H1 (cell line): ENCODE measurements around the gene FOXO6. TPM values are rescaled to one million over a fixed set of nuclear protein-coding genes. Genes with fewer than 3 reads are reported as not detected.

Source experiments
- CTCF ChIA-PET: fragments of 300-600 bp; sonication (Branson Sonifier 250); formaldehyde crosslinking; loops from one replicate; lab custom pipeline; 2021; ENCODE audit not compliant: partially characterized antibody; lab: Charles Lee
- POLR2A ChIA-PET: fragments of 300-600 bp; sonication (Branson Sonifier 250); formaldehyde crosslinking; loops from one replicate; lab custom pipeline; 2021; ENCODE audit warnings: inconsistent platforms; ENCODE audit not compliant: partially characterized antibody; lab: Charles Lee
- DNase-seq, 2 experiments: peaks; one replicate each; pipeline versions ENCODE4 v3.0.0 to v3.0.0-alpha.2; 2010 to 2022; ENCODE audit warnings: low spot score in 2 of 2, low read depth in 1 of 2, mixed read lengths in 1 of 2
- FAIRE-seq: peaks from 2 replicates; lab custom pipeline; 2011; peaks lifted over from hg19 to GRCh38; lab: Jason Lieb, UNC
- H2AFZ ChIP-seq: 2 replicates; pipeline ENCODE4 v1.8.1; 2012; ENCODE audit warnings: low read length, inconsistent platforms
- H2AK5ac ChIP-seq: 2 replicates; pipeline ENCODE4 v1.6.1; 2013; ENCODE audit warnings: low read depth, low read length
- H2BK120ac ChIP-seq: replicated peaks from 2 replicates; pipeline ENCODE3; 2013; ENCODE audit warnings: low read depth, low read length, inconsistent platforms
- H2BK12ac ChIP-seq: 2 replicates; pipeline ENCODE4 v1.6.1; 2013; ENCODE audit warnings: low read depth, low read length
- H2BK15ac ChIP-seq: 2 replicates; pipeline ENCODE4 v1.6.1; 2013; ENCODE audit warnings: low read length
- H2BK20ac ChIP-seq: 2 replicates; pipeline ENCODE4 v1.6.1; 2013; ENCODE audit warnings: low read length
- H2BK5ac ChIP-seq: 2 replicates; pipeline ENCODE4 v1.6.1; 2013; ENCODE audit warnings: low read depth, low read length
- H3K14ac ChIP-seq: 2 replicates; pipeline ENCODE4 v1.6.1; 2013; ENCODE audit warnings: inconsistent platforms; ENCODE audit not compliant: insufficient read length
- H3K18ac ChIP-seq: 2 replicates; pipeline ENCODE4 v1.6.1; 2013; ENCODE audit warnings: low read length; ENCODE audit errors: extremely low read depth
- H3K23ac ChIP-seq: 2 replicates; pipeline ENCODE4 v1.6.1; 2013; ENCODE audit warnings: inconsistent platforms; ENCODE audit not compliant: insufficient read length
- H3K23me2 ChIP-seq: 2 replicates; pipeline ENCODE4 v1.6.1; 2013; ENCODE audit warnings: low read depth, low read length
- H3K27ac ChIP-seq: 2 replicates; pipeline ENCODE4 v1.6.1; 2011; ENCODE audit warnings: low read depth, low read length, inconsistent platforms
- H3K27me3 ChIP-seq, 4 experiments: replicated peaks in 1 of 4; 1 replicate in 1 of 4; 2 replicates in 3 of 4; pipeline versions ENCODE4 v1.6.1 to v1.8.1; 2011 to 2013; ENCODE audit warnings: low read length in 3 of 4, mild to moderate bottlenecking in 3 of 4, inconsistent platforms in 2 of 4, mixed read lengths in 2 of 4, moderate library complexity in 1 of 4; ENCODE audit not compliant: control insufficient read depth in 3 of 4, insufficient read depth in 3 of 4; ENCODE audit errors: extremely low read depth in 1 of 4
- H3K36me3 ChIP-seq, 4 experiments: 2 replicates each; pipeline versions ENCODE4 v1.6.1 to v1.8.1; 2011 to 2013; ENCODE audit warnings: mild to moderate bottlenecking in 4 of 4, low read length in 3 of 4, moderate library complexity in 2 of 4, control low read depth in 1 of 4, inconsistent platforms in 1 of 4; ENCODE audit not compliant: insufficient read depth in 4 of 4, control insufficient read depth in 2 of 4
- H3K4ac ChIP-seq: replicated peaks from 2 replicates; pipeline ENCODE3; 2013; ENCODE audit warnings: low read length, low read depth, mixed read lengths, inconsistent platforms; ENCODE audit not compliant: insufficient read length
- H3K4me1 ChIP-seq, 4 experiments: replicated peaks in 1 of 4; 1 replicate in 1 of 4; 2 replicates in 3 of 4; pipeline versions ENCODE4 v1.6.1 to v1.8.1; 2011 to 2013; ENCODE audit warnings: low read length in 3 of 4, inconsistent platforms in 2 of 4, mixed read lengths in 1 of 4; ENCODE audit not compliant: insufficient read depth in 4 of 4, control insufficient read depth in 3 of 4
- H3K4me2 ChIP-seq, 2 experiments: 2 replicates each; pipeline versions ENCODE4 v1.6.1 to v1.8.1; 2011 to 2013; ENCODE audit warnings: low read depth in 2 of 2, low read length in 2 of 2, control low read depth in 1 of 2, inconsistent platforms in 1 of 2, mild to moderate bottlenecking in 1 of 2; ENCODE audit not compliant: insufficient read depth in 1 of 2
- H3K4me3 ChIP-seq, 4 experiments: fragments of 200-600, 300-600 bp in 1 of 4; sonication (generic), shearing (Covaris generic), sonication (Bioruptor Twin) in 1 of 4; 2 replicates each; pipeline versions ENCODE4 v1.5.1 to v1.8.1; 2011 to 2016; ENCODE audit warnings: low read length in 4 of 4, low read depth in 3 of 4, control low read depth in 2 of 4, inconsistent platforms in 2 of 4, mild to moderate bottlenecking in 2 of 4, mixed read lengths in 1 of 4, moderate library complexity in 1 of 4; ENCODE audit not compliant: insufficient read depth in 2 of 4; ENCODE audit errors: extremely low read depth in 1 of 4
- H3K56ac ChIP-seq: replicated peaks from 2 replicates; pipeline ENCODE3; 2013; ENCODE audit warnings: low read depth, mild to moderate bottlenecking, mixed read lengths, low read length, inconsistent platforms; ENCODE audit not compliant: insufficient read length
- H3K79me1 ChIP-seq: 2 replicates; pipeline ENCODE4 v1.6.1; 2013; ENCODE audit warnings: low read depth, low read length, control low read depth
- H3K79me2 ChIP-seq, 2 experiments: 2 replicates each; pipeline versions ENCODE4 v1.6.1 to v1.8.1; 2012 to 2013; ENCODE audit warnings: low read length in 2 of 2, mild to moderate bottlenecking in 2 of 2, inconsistent platforms in 1 of 2; ENCODE audit not compliant: insufficient read depth in 2 of 2, control insufficient read depth in 1 of 2
- H3K9ac ChIP-seq, 4 experiments: replicated peaks in 1 of 4; 1 replicate in 1 of 4; 2 replicates in 3 of 4; pipeline versions ENCODE4 v1.6.1 to v1.8.1; 2011 to 2013; ENCODE audit warnings: low read depth in 3 of 4, low read length in 3 of 4, control low read depth in 2 of 4, mild to moderate bottlenecking in 2 of 4, moderate library complexity in 2 of 4, inconsistent platforms in 1 of 4; ENCODE audit errors: extremely low read depth in 1 of 4
- H3K9me3 ChIP-seq, 2 experiments: 2 replicates each; pipeline versions ENCODE4 v1.6.1 to v1.8.1; 2012 to 2013; ENCODE audit warnings: mild to moderate bottlenecking in 2 of 2, moderate library complexity in 2 of 2, control low read depth in 1 of 2, inconsistent platforms in 1 of 2, low read depth in 1 of 2, low read length in 1 of 2, mixed read lengths in 1 of 2; ENCODE audit not compliant: insufficient read depth in 2 of 2
- H4K20me1 ChIP-seq, 2 experiments: replicated peaks in 1 of 2; 2 replicates each; pipeline versions ENCODE3 to v1.8.1; 2011 to 2013; ENCODE audit warnings: inconsistent platforms in 2 of 2, low read length in 2 of 2, mild to moderate bottlenecking in 1 of 2; ENCODE audit not compliant: insufficient read depth in 2 of 2, control insufficient read depth in 1 of 2
- H4K5ac ChIP-seq: 2 replicates; pipeline ENCODE4 v1.6.1; 2013; ENCODE audit warnings: low read length, low read depth, mixed read lengths, inconsistent platforms; ENCODE audit not compliant: insufficient read length
- H4K8ac ChIP-seq: 2 replicates; pipeline ENCODE4 v1.8.0; 2013; ENCODE audit warnings: mild to moderate bottlenecking, moderate library complexity, low read length, inconsistent platforms; ENCODE audit not compliant: insufficient read depth; ENCODE audit errors: extremely low read depth
- H4K91ac ChIP-seq: replicated peaks from 2 replicates; pipeline ENCODE3; 2013; ENCODE audit warnings: low read length, mixed read lengths, inconsistent platforms; ENCODE audit not compliant: insufficient read length
- CHD1 ChIP-seq: IDR thresholded peaks from 2 replicates; pipeline ENCODE4 v1.6.1; 2012; ENCODE audit warnings: low read depth, low read length, improper control_type of control experiment
- WGBS, 2 experiments: shearing (Covaris generic) in 1 of 2; methylation state at CpG; one replicate each; pipeline versions ENCODE4 v1.1.6 to v1.1.7; 2013 to 2015; ENCODE audit warnings: low lambda C conversion rate in 2 of 2, mixed read lengths in 2 of 2, inconsistent platforms in 1 of 2, low coverage in 1 of 2, missing lambda C conversion rate in 1 of 2; ENCODE audit not compliant: insufficient replicate concordance in 2 of 2, insufficient coverage in 1 of 2, insufficient read length in 1 of 2; ENCODE audit errors: extremely low coverage in 1 of 2, missing lambda C conversion rate in 1 of 2; 5-methylcytosine and 5-hydroxymethylcytosine counted together
- polyA plus RNA-seq, 7 experiments: library from polyadenylated mRNA; depleted of rRNA in 3 of 7; stranded (reverse) in 5 of 7; unstranded in 2 of 7; fragments of >200 nt in 5 of 7; fragments of 200-250 nt in 2 of 7; gene quantifications; 1 replicate in 5 of 7; 2 replicates in 1 of 7; 4 replicates in 1 of 7; pipeline versions ENCODE4 v1.2.1 to v1.2.3, GENCODE V29; 2011 to 2013; ENCODE audit warnings: missing spikeins in 2 of 7, mixed read lengths in 2 of 7
- total RNA-seq: library from RNA; stranded (reverse); fragmentation: NEBNext Ultra II Directional; extraction: Animal tissue kit (Norgen Biotek cat#: 25700); gene quantifications from 2 replicates; pipeline ENCODE4 v1.2.1, GENCODE V29; 2021

FOXO6 gene
- total and polyA plus RNA-seq, 2 of the 8 experiments (the other 6 are each of a cell fraction or from before 2014, with no cell fraction given), result 0.59 to 3.0 TPM

GRCh38 chr1:41319807-41320711 is 41.2 kb upstream of the FOXO6 start:
- TF ChIP-seq CHD1, result no peak
- TF ChIP-seq, all 59 proteins: peak for 0
- Histone ChIP-seq H3K27ac (no peak overlapping the region), H2BK12ac (0 out of 2 replicates have a peak overlapping the region, but pooled peaks have one; percentile 27), H3K79me1 (no peaks in the 10 kb centered on the region), H4K5ac (no peak overlapping the region), H3K18ac (peak overlapping the region; percentile 62; the same call in 1 of the 2 replicates), H2BK15ac (peak overlapping the region; percentile 88; the same call in 1 of the 2 replicates), H3K4me3 (no peak overlapping the region), H3K9me3 (no peaks in the 10 kb centered on the region), H4K91ac (no peak overlapping the region), H4K8ac (peak overlapping the region; percentile 43; the same call in 1 of the 2 replicates), H3K4me2 (no peak overlapping the region), H2BK5ac (peak overlapping the region; percentile 48; the same call in 1 of the 2 replicates), H2AK5ac (no peak overlapping the region), H3K4ac (peak overlapping the region; percentile 17), H3K36me3 (no peaks in the 10 kb centered on the region), H3K27me3 (peaks cover 0 to 2% (median 0%) of the 10 kb centered on the region in 4 experiments; a peak in 1 of 7 replicates), H2AFZ (no peak overlapping the region), H3K56ac (no peak overlapping the region), H3K23ac (no peak overlapping the region), H3K9ac (no peak overlapping the region), H3K79me2 (no peaks in the 10 kb centered on the region), H2BK120ac (no peak overlapping the region), H2BK20ac (no peak overlapping the region; the same call in 1 of the 2 replicates), H3K14ac (no peak overlapping the region), H3K4me1 (peaks cover 2 to 10% (median 6%) of the 10 kb centered on the region in 4 experiments), H4K20me1 (no peaks in the 10 kb centered on the region), H3K23me2 (peaks cover 4% of the 10 kb centered on the region; the same call in 1 of the 2 replicates)
- DNase-seq (peak in 1 of 2 experiments; percentile 47), FAIRE-seq (no peak)
- WGBS, 2 experiments, result 78% methylated on average over 11 of the region's 12 CpGs; no CpG with 5 or more reads in 1 of the 2 experiments
- ChIA-PET CTCF (interaction anchor here (0.7 to 17.8 kb wide), 22 partner anchors 10 to 196 kb away, joined by 3 to 420 read pairs (median 6); no protein-coding TSS in a partner anchor), POLR2A (interaction anchor here (1.6 kb wide), 1 partner anchor 11 kb away, joined by 5 read pairs; no protein-coding TSS in a partner anchor)
